NOMO-1 treated with DMSO at 0.1 percent for 48 hours (cell line): ENCODE results near the gene RBM33.
A peak's percentile ranks its signal among the peaks of the same experiment; 100 is the strongest.

Experiments
- DNase-seq: peaks from one replicate; lab custom pipeline; 2025; ENCODE audit not compliant: unreplicated experiment; lab: John Stamatoyannopoulos, UW

RBM33 gene

DNA sequence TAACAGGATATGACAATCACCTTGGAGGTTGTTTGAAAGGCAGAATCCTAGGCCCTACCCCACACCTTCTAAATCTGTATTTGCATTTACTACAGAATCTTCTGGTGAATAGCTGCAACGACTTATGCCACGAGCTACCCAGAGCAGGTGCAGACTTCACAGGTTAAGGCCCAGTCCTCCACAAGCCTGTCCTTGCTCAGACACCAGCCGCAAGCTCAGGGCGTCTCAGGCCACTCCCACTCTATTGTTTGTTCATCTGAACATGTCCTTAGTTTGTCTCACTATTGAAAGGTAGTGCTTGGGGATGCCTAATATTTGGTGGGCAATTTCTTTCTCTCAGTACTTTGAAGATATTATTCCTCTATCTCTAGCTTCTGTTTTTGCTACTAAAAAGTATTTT lies 18.9 kb upstream of the RBM33 start:
- no peak for DNase-seq

DNA sequence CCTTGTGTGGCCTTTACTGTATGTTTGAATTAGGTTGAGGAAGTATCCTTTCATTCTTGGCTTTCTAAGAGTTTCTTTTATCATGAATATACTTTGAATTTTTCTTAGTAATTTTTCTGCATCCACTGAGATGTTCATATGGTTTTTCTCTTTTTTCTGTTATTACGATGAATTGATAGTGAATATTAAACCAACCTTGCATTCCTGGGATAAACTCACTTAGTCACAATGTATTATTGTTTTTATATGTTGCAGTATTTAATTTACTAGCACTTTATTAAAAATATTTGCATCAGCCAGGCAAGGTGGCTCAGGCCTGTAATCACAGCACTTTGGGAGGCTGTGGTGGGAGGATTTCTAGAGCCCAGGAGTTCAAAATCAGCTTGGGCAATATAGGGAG lies 15.3 kb upstream of the RBM33 start:
- DNase-seq = no peak

DNA sequence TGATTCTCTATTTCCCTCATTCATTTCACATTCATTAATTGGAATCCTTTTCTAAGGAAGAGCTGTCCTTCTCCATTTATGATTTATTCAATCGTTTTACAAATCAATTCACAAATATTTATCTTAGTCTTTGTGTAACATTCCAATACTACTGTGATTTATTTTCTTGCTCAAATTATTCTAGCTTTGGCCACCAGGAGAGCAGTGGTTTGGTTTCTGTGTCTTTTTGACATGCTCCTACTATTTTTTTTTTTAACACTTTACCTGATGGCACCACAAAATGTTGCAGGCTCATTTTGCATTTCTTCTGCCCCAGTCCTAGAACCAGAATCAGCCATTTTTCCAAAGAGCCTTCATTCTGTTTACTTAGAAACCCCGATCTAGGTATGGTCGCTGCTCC lies 13.3 kb upstream of the RBM33 start:
- no peak for DNase-seq

DNA sequence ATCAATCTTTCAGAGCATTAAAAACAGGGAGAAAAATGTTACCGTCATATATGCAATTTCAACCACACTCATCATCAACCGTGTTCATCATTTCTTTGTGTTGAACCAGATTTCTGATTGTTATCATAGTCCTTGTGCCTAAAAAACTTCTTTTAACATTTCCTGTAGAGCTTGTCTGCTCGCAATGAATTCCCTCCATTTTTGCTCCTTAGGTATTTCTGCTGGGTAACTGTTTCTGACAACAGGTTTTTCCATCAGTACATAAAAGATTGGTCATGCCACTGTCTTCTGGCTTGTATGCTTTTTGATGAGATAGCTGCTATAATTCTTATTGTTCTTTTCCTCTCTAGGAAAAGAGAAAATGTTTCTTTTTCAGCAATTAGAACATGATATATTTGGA lies 8.6 kb upstream of the RBM33 start:
- DNase-seq = no peak

DNA sequence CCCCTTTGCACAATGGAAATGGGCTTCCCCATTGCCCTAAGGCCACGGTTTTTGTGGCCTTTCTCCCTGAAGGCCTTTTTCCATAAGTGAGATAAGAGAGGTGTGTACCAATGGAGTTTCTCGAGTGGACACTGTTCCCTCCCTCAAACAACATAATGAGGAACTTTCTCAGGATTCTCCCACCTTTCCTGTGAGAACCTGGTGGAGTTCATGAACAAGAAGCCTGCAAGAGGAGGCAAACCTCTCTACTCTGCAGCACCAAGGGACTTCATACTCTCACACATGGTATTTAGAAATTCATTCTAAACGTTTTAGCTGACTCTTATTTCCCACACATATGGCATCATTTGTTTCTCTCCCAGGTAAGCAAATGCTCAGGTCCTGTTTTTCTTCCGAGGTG lies 7.3 kb upstream of the RBM33 start:
- no peak for DNase-seq

DNA sequence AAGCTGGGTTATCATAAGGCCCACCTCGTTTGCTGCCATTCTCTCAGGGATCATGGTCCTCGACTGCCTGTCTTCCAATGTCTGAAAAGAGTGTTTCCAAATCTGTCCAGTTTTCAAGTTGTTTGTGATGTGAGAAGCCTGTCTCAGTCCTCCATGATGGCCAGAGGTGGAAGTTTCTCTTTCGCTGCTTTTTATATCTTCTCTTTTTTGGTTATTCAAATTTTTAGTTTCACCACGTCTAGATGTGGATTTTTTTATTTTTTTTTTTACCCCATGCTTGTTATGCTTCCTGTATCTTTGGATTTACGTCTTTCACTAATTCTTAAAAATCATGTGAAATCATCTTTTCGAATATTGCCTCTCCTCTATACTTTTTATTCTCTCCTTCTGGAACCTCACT lies 6.1 kb upstream of the RBM33 start:
- DNase-seq = no peak

DNA sequence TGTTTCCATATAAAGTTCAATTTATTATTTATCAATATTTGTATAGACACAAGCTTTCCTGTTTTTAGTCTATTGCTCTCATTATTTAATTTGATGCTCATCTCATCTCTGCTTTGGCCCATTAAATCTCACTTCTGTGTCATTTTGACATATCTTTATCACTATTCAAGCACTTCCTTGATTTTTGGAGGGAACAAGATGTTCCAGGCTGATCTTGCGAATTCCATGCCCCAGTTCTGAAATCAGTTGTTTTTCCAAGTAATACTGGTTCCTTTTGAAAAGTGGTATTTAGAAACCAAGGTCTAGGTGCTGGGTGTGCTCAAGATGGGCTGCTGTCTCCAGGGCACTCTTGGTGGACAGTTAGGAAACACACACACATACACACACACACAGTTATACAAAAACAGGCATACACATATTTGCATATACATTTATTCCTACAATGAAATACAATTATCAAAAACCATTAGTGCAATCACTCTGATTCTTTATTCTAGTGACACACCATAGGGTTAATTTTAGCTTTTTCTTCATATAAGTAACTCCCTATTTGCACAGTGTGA lies 4.4 kb upstream of the RBM33 start:
- no peak for DNase-seq

DNA sequence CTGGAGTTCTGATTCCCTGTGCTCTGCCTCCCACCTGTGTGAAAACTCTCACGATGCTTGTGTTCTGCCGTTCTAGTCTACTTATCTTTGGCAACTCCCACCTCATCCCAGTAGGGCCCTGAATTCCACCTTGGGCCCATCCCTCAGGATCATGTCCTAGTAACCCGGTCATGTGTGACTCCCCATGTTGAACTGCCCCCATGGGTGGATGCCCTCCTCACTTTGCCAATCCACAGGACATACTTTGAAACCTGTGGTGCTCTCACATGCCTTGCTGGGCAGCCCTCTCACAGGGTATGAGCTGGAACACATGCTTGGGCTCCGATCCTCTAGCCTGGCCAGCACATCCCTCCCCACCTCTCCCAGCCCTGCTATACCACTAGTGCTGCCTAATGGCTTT lies 3.8 kb upstream of the RBM33 start:
- no peak for DNase-seq

DNA sequence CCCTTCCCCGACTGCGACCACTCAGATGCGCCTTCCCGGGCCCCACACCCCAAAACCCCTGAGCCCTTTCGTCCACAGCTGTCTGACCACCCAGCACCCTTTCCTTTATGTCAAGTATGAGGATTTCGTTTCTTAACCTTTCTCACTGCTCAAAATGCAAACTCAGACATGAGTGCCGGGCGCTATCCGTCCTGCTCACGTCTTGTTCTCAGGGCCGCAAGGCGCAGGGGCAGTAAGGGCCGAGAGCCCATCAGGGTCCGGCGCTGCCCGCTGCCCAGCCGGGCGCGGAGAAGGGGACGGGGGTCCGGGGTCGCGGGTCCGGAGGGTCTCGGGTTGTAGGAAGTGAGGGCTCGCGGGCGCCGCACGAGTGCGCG lies 670 bp upstream of the RBM33 start:
- no peak for DNase-seq

DNA sequence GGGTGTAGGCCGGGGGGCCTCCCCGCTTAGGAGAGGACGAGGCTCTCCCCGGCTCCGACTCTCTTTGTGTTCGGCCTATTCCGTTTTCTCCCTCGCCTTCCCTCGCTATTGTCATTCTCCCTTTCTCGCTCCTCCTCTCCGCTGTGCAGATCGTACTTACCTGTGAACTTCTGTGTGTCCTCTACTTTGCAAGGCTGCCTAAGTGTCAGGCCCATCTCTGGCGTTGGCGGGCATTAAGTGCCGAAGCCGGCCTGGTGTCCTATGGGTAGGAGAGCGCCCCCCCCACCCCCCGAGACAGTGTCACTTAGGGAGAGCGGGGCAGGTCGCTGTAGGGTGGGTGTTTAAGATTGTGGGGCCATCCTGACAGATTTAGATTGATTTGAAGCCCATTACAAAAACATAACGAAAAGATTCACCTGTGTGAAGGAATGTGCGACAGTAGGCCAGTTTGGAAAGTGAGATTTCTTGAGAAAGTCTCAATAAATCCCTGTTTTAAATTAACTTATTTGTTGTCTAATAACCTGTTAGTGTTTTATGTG lies 579 bp downstream of the RBM33 start:
- peak; percentile 2 for DNase-seq

DNA sequence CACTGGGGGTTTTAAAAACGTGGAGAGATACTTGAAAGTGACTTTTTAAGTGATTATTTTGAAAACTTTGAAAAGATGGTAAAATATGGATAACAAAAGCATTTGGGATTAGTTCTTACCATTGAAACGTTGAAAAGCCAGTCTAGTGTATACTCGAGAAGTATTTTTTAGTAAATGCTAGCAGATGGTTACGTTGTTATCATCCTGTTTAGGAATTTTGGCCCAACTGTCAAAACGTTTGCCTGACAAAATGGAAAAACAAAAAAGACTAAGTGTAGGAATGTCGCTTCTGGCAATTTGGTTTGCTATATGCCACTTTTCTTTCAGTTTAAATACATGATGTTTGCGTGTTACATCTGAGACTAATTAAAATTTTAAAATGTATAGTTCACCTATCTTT lies 1.2 kb downstream of the RBM33 start:
- DNase-seq = no peak

DNA sequence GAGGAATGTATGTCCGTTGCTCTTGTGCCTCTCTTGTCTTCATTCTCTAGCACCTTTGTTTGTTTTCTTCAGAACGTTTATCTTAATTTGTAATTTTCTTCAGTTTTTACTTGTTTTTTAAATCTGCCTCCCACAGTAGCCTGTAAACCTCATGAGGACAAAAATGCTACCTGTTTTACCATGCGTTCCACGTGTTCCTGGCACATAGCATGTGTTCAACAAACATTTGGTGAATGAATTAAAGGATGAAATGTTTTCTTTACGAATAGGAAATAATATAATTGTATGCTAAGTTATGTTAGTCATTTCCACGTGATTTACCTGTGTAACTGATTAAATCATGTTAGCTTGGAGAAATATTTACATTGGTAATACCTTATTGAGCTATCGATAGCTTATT lies 2.2 kb downstream of the RBM33 start:
- no peak for DNase-seq

DNA sequence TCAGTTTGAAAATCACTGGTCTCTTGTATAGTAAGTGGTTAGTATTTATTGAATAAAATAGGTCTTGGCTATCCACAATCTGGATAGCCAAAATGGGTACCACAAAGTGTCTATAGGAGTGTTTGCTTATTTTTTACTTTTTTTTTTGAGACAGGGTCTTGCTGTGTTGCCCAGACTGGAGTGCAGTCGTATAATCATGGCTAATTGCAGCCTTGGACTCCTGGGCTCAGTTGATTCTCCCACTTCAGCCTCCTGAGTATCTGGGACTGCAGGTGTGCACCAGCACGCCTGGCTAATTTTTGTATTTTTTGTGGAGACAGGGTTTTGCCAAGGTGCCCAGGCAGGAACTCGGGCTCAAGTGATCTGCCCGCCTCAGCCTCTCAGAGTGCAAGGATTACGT lies 2.8 kb downstream of the RBM33 start:
- no peak for DNase-seq

DNA sequence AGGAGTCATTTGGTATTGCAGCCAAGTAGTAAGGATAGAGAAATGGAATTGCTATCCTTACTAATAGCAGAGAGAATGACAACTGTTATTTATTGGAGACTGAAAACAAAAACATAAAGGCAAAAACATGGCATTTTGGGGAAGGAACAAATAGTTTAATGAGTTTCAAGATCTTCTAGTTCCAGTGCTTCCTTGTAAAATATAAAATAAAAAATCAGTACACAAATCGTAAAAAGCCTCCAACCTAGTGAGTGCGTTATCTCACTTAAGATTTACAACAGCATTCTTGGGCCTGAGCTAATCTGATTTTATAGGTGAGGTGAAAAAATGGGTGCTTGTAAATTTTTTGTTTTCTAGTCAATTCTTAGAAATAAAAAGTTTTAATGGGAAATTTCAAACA lies 3.3 kb downstream of the RBM33 start:
- DNase-seq = no peak

DNA sequence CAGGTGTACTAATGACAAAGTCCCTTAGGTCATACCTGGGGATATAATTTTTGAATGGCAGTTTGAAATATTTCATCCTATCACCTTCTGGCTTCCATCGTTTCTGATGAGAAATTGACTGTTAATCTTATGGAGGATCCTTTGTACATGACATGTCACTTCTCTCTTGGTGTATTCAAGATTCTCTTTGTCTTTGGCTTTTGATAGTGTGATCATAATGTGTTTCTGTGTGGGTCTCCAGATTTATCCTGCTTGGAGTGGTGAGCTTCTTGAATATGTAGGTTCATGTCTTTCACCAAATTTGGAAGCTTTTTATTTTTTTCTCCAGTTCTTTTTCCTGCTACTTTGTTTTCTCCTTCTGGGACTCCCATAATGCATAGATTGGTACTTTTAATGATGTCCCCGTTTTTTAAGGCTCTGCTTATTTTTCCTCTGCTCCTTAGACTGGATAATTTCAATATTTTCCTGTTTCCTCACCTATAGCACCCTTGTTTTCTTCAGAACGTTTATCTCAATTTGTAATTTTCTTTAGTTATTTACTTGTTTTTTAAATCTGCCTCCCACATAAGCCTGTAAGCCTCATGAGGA lies 4.4 kb downstream of the RBM33 start:
- DNase-seq = no peak

DNA sequence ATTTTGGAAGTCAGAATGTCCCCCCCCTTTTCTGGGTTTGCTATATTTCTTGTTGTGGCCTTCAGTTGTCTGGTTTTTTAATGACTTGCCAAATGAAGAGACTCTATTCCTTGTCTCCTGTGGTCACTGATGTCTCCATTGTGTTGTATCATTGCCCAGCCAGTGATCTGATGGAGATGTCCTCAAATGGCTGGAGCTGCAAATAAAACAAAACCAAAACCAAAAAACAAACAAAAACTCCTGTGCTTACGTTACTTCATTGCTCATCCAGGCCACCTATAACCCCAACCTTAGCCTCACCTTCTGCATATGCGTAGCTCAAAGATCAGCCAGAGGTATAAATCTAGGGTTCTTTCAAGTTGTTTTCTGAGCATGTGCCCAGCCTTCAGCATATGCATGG lies 5.1 kb downstream of the RBM33 start:
- no peak for DNase-seq

DNA sequence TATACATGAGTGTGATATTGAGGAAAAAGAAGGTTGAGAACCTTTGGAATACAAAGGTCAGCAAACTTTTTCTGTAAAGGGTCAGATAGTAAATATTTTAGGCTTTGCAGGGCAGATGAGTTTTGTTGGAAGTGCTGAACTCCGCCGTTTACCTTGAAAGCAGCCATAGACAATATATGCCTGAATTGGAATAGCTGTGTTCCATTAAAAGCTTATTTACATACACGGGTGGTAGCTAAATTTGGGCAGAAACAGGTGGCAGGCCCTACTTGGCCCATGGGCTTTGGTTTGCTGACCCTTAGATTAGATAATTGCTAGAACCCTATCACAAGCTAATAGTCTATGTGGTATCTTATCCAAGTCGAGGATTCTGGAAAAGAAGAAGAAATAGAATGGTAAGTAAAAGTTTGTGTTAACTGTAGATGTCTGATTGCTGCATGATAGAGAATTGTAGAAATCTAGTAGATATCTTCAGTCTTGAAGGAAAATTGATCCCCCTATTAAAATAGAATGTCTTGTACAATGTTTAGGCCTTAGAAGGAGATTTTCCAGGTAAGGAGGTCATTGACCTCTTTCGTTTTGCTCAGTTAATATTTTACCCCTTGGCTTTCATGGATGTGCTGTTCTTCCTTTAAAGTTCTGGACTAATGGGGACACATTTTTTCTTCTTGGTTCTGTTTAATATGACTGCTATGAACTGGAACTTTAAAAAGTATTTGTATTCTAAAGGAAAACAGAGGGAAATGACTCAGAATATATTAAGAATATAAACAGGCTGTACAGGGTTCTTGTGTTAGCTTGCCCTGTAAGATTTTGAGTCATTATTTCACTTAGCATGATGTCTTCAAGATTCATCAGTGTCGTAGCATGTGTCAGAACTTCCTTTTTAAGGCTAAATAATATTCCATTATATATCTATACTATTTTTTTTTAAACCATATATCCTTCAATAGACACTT lies 8.0 kb downstream of the RBM33 start:
- no peak for DNase-seq

DNA sequence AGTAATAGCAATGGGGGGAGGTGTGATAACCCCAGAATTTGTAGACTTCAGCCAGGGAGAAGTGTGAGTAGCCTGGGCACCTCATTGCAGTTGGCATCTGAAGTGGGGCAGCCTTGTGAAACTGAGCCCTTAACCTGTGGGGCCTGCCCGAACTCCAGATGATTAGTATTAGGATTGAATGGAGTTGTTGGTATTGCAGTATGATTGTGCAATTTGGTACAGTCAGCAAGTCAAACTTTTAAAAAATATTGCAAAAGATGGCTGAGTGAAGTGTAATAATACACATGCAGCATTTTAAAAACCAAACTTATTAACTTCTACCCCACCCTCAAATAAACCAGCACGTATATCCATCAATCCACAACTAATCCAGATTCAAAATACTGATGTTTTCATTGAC lies 9.3 kb downstream of the RBM33 start:
- DNase-seq = peak; percentile 25

DNA sequence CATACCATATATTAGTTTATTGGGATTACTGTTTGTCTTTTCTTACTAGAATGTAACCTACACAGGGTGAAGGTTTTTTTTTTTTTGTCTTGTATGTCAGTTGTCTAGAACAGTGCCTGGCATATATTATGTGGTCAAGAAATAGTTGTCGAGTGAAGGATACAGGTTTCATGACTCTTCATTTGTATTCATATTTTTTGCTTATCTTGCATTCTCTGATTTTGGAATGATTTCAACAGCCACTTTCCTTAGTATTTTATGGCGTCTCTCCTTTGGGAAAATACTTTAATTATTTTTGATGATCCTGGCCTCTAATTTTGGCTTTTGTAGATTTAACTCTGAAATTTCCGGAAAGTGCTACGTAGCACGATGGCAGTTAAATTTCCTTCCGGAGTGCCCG lies 12.4 kb downstream of the RBM33 start:
- DNase-seq = no peak

DNA sequence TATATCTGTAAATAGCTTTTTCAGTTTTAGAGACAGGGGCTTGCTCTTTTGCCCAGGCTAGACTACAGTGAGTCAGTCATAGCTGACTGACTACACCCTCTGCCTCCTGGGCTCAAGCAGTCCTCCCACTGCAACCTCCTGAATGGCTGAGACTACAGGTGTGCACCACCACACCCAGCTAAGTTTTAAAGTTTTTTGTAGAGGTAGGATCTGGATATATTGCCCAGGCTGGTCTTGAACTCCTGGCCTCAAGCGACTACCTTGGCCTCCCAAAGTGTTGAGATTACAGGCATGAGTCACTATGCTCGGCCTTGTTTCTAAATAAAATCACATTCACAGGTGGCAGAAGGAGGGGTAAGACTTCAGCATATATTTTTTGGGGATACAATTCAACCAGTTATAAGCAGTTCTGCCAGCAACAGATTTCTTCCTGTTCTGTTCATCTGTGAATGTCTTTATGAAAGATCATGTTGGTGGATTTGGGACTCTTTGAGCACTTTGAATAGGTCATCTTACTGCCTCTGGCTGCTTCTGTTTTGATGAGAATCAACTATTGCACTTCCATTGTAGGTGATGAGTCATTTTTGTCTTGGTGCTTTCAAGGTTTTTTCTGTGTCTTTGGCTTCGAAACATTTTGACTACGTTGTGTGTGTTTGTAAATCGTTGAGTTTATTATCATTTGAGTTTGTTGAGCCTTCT lies 15.7 kb downstream of the RBM33 start:
- DNase-seq = no peak

DNA sequence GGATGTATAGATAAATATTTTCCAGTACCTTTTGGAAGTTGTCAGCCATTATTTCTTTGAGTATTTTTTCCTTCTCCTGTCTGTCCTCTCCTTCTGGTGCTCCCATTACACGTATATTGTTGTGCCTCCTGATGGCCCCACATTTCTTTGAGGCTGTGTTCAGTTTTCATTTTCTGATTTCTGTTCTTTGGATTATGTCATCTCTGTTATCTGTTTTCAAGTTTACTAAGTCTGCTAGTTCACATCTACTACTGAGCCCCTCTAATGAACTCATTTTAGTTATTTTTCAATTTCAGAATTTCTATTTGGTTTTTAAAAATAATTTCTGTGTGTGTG lies 16.3 kb downstream of the RBM33 start:
- no peak for DNase-seq
